A172 (cell line): ENCODE results near the gene UACA. TPM values are rescaled to one million over a fixed set of nuclear protein-coding genes. Genes with fewer than 3 reads are reported as not detected.

Experiments used
- DNase-seq: peaks from one replicate; pipeline ENCODE4 v3.0.0-alpha.2; 2015; ENCODE audit warnings: low spot score
- total RNA-seq: library from RNA; depleted of rRNA; stranded (reverse); fragments of >200 nt; shearing (Covaris generic); gene quantifications from 2 replicates; pipeline ENCODE4 v1.2.3, GENCODE V29; 2014

Gene UACA
- total RNA-seq, 1 experiment from 2014 or later: 18.6 TPM

GRCh38 chr15:70783041-70783440 is 19.7 kb upstream of the UACA start:
- no peak for DNase-seq

- no peak for DNase-seq
These were observed 17.9 kb upstream of the UACA start for GRCh38 chr15:70781236-70781635.

- no peak for DNase-seq
These were observed 15.1 kb upstream of the UACA start for GRCh38 chr15:70778258-70779076.

GRCh38 chr15:70777170-70777926 is 14.0 kb upstream of the UACA start:
- no peak for DNase-seq

- DNase-seq: peak; percentile 62
These were observed 11.8 kb upstream of the UACA start for GRCh38 chr15:70775160-70775559.

GRCh38 chr15:70772402-70772801 is 9.0 kb upstream of the UACA start:
- DNase-seq: no peak

- no peak for DNase-seq
These were observed 7.5 kb upstream of the UACA start for GRCh38 chr15:70770863-70771262.

GRCh38 chr15:70768257-70768883 is 5.0 kb upstream of the UACA start:
- no peak for DNase-seq

- no peak for DNase-seq
These were observed 4.3 kb upstream of the UACA start for GRCh38 chr15:70767667-70768066.

GRCh38 chr15:70766597-70766996 is 3.2 kb upstream of the UACA start:
- DNase-seq: no peak

- no peak for DNase-seq
These were observed 2.3 kb upstream of the UACA start for GRCh38 chr15:70765504-70766281.

GRCh38 chr15:70763950-70764730 is 782 bp upstream of the UACA start:
- DNase-seq: no peak

- no peak for DNase-seq
These were observed 764 bp downstream of the UACA start for GRCh38 chr15:70762469-70763119.

- no peak for DNase-seq
These were observed 1.4 kb downstream of the UACA start for GRCh38 chr15:70761931-70762468.

GRCh38 chr15:70761046-70761445 is 2.3 kb downstream of the UACA start:
- DNase-seq: no peak

GRCh38 chr15:70758790-70759462 is 4.4 kb downstream of the UACA start:
- DNase-seq: no peak

- no peak for DNase-seq
These were observed 5.7 kb downstream of the UACA start for GRCh38 chr15:70757627-70758026.

GRCh38 chr15:70754862-70755261 is 8.5 kb downstream of the UACA start:
- no peak for DNase-seq

- no peak for DNase-seq
These were observed 10.1 kb downstream of the UACA start for GRCh38 chr15:70753101-70753829.
